ENCODE data around the gene ADAR. TPM values are rescaled to one million over a fixed set of nuclear protein-coding genes. Genes with fewer than 3 reads are reported as not detected.
A peak's percentile ranks its signal among the peaks of the same experiment; 100 is the strongest.

Gene ADAR
- total and polyA plus RNA-seq, 12 donors, result 18.5 to 160 (median 123) TPM

DNA sequence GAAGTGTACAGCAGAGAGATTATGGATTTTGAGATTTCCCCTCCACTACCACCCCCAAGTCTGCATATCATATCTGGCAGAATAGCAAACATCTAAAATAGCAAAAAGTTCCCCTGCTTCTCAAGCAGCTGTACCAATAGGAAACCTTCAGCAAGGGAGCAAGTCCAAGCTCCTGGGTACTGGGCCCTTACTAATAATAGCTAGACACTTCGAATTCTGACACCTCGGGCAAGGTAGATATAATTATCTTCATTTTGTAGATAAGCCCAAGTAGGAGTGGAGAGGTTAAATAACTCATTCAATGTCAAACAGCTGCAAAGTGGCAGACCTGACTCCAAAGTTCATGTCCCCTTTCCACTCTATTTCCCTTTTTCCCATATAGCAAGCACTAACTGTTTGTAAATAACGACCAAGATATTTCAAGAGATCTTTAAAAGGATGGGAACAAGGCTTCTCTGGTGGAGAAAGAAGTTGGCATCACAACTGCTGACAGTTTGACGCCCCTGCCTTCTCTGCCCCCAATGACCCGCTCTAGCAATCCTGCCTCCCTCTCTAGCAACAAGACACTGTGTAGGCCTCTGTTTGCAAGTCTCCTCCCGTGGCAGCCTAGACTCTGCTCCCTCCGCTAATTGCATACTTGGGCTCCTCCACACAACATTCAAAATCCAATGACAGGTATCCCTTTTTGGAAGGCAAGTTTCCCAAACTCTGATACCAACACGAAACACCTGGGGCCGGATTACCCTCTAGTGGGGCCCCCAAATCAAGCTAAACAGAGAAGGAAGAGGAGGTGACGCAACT is 18.7 kb upstream of the ADAR start:
- H3K4me3 ChIP-seq, result peak overlapping the region in 3 of 4 donors; percentile 19 to 90 (median 69)
- DNase-seq, result no peak
- 16 to 33% (median 25%) methylated on average over 10 of the region's 10 CpGs for WGBS, 4 donors
- H3K27me3 ChIP-seq, result no peaks in the 10 kb centered on the region
- peaks cover 6 to 10% of the 10 kb centered on the region in 2 donors for H3K4me1 ChIP-seq (replicated peaks in 1 of 2)
- no peaks in the 10 kb centered on the region for H3K9me3 ChIP-seq (replicated peaks in 1 of 3)
- no peaks in the 10 kb centered on the region for H3K36me3 ChIP-seq (replicated peaks in 1 of 2)
- peak overlapping the region; percentile 82 to 97 (median 93) for H3K27ac ChIP-seq
- intact Hi-C loops (cut with DNase I), result no loop called here
- TF ChIP-seq POLR2A (IDR thresholded peaks at IDR 0.05), result no peak
- TF ChIP-seq, protein P1, sequence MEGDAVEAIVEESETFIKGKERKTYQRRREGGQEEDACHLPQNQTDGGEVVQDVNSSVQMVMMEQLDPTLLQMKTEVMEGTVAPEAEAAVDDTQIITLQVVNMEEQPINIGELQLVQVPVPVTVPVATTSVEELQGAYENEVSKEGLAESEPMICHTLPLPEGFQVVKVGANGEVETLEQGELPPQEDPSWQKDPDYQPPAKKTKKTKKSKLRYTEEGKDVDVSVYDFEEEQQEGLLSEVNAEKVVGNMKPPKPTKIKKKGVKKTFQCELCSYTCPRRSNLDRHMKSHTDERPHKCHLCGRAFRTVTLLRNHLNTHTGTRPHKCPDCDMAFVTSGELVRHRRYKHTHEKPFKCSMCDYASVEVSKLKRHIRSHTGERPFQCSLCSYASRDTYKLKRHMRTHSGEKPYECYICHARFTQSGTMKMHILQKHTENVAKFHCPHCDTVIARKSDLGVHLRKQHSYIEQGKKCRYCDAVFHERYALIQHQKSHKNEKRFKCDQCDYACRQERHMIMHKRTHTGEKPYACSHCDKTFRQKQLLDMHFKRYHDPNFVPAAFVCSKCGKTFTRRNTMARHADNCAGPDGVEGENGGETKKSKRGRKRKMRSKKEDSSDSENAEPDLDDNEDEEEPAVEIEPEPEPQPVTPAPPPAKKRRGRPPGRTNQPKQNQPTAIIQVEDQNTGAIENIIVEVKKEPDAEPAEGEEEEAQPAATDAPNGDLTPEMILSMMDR (IDR thresholded peaks at IDR 0.05), result no peak

DNA sequence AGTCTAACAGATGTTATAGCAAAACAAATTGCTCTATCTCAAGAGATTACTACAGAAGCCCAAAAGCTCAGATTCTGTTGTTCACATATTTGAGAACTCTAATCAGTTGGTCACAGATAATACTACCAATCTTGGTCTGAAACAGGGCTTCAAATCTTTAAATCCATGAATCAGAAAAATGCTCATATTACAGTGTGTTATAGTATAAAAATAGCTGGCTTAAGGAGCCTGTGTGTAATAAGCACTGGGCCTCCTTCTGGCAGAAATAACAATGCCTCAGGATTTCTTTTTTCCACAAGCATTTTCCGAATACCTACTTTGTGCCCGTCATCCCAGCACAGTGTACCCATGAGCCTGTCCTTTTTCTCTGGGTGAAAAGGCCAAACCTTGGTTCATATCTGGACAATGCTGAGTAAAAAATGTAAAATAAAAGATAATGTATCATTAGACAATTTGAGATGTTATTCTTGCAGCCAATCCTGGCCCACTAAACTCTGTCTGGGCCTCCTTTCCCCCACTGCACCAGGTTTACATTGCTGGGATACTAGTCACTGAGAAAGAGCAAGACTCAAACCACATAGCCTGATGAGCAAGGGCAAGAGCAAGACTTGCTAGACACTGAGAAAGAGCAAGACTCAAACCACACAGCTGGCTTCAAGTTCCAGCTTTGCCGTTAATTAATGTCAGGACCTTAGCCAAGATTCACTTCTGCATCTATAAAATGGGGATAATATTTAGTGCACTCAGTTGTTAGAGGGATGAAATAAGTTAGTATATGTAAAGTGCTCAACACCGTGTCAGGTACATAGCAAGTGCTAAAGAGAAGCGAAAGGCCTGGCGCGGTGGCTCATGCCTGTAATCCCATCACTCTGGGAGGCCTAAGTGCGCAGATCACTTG is 17.0 kb upstream of the ADAR start:
- Histone ChIP-seq H3K4me1 (replicated peaks in 1 of 2) (peaks cover 6 to 16% of the 10 kb centered on the region in 2 donors), H3K27ac (no peak overlapping the region), H3K36me3 (replicated peaks in 1 of 2) (no peaks in the 10 kb centered on the region), H3K9me3 (replicated peaks in 1 of 3) (no peaks in the 10 kb centered on the region), H3K4me3 (no peak overlapping the region), H3K27me3 (no peaks in the 10 kb centered on the region)
- intact Hi-C loops (cut with DNase I), result no loop called here
- 91 to 94% (median 93%) methylated on average over 8 of the region's 8 CpGs for WGBS, 4 donors
- DNase-seq, result no peak
- TF ChIP-seq POLR2A (IDR thresholded peaks at IDR 0.05), result no peak
- TF ChIP-seq, protein P1 (IDR thresholded peaks at IDR 0.05), result no peak

DNA sequence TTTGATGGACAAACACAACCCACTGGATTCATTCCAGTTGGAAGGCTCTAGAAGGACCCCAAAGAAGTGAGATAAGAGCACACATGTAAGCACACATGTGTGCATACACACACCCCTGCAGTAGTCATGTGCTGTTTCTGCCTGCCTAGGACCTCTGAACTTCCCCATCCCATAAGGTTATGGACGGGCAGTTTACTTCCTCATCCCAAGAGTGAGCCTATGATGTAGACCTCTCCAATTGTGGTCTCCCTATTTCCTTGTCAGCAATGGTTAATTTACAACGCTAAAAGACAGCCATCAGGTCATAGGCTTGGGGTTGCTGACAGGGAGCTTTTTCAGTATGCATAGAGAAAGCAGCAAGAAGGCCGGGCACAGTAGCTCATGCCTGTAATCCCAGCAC is 15.4 kb upstream of the ADAR start:
- no peak for TF ChIP-seq POLR2A (IDR thresholded peaks at IDR 0.05)
- TF ChIP-seq, protein P1 (IDR thresholded peaks at IDR 0.05), result no peak
- Histone ChIP-seq H3K27ac (peak overlapping the region in 1 of 5 donors; percentile 31), H3K4me1 (replicated peaks in 1 of 2) (peaks cover 6 to 16% of the 10 kb centered on the region in 2 donors), H3K36me3 (replicated peaks in 1 of 2) (no peaks in the 10 kb centered on the region), H3K27me3 (no peaks in the 10 kb centered on the region), H3K4me3 (no peak overlapping the region), H3K9me3 (replicated peaks in 1 of 3) (no peaks in the 10 kb centered on the region)
- WGBS, 4 donors, result 63 to 91% (median 86%) methylated on average over 2 to 3 of the region's 3 CpGs
- intact Hi-C loops (cut with DNase I), result no loop called here
- peak in 1 of 7 donors; percentile 19 for DNase-seq

DNA sequence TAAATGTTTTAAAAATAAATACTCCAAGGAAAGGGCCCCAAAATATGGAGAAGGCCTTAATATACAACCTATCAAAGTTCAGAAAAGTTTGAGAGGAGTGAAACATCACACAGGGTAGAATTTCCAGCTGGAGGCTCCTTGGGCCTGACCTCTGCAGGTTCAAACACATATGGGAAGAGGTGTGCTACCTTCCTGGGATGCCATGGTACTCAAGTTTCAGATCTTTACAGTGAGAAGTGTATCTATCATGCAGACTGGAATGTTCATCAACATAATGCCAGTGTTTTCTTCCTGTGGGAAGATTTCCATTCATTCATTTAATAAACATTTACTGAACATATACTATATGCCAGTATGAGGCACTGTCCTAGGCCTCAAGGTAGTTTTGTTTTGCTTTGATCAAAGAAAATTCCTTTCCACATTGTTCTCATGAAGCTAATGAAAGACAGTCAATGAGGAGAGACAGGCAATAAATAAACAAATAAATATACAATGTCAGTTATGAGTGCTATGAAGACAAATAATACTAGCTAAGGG is 14.6 kb upstream of the ADAR start:
- no peak for TF ChIP-seq POLR2A (IDR thresholded peaks at IDR 0.05)
- TF ChIP-seq, protein P1 (IDR thresholded peaks at IDR 0.05), result no peak

More for the DNA sequence above, 14.6 kb upstream of the ADAR start:
- no peak for DNase-seq
- Histone ChIP-seq H3K27me3 (no peaks in the 10 kb centered on the region), H3K4me3 (no peak overlapping the region), H3K36me3 (replicated peaks in 1 of 2) (no peaks in the 10 kb centered on the region), H3K4me1 (replicated peaks in 1 of 2) (peaks cover 6 to 16% of the 10 kb centered on the region in 2 donors), H3K9me3 (replicated peaks in 1 of 3) (no peaks in the 10 kb centered on the region), H3K27ac (no peak overlapping the region)
- intact Hi-C loops (cut with DNase I), result no loop called here

Data from adrenal gland (tissue), 12 donors.